AG20443 (cell line): ENCODE measurements around the gene RAB10.
"Not testable (repeated sequence)": the region's sequence is repeated elsewhere in the genome, so short reads cannot be mapped to it uniquely, and the experiment has no call there.

ENCODE experiments used
- DNase-seq: peaks from one replicate; pipeline ENCODE4 v3.0.0; 2012; ENCODE audit warnings: low spot score, mixed read lengths

RAB10 gene

GRCh38 chr2:26058390-26058789, 24.5 kb downstream of the RAB10 start:
- DNase-seq: no peak

GRCh38 chr2:26059542-26059941, 25.7 kb downstream of the RAB10 start:
- no peak for DNase-seq

- DNase-seq: no peak
These were observed 27.7 kb downstream of the RAB10 start for GRCh38 chr2:26061539-26061938.

- no peak for DNase-seq
These were observed 31.0 kb downstream of the RAB10 start for GRCh38 chr2:26064846-26065245.

- no peak for DNase-seq
These were observed 33.5 kb downstream of the RAB10 start for GRCh38 chr2:26067186-26067974.

GRCh38 chr2:26067980-26068507, 34.2 kb downstream of the RAB10 start:
- DNase-seq: no peak

GRCh38 chr2:26068602-26069298, 34.9 kb downstream of the RAB10 start:
- DNase-seq: peak; percentile 72

- no peak for DNase-seq
These were observed 36.8 kb downstream of the RAB10 start for GRCh38 chr2:26070730-26071129.

- DNase-seq: no peak
These were observed 39.3 kb downstream of the RAB10 start for GRCh38 chr2:26072925-26073768.

- no peak for DNase-seq
These were observed 39.9 kb downstream of the RAB10 start for GRCh38 chr2:26073830-26074229.

- DNase-seq: no peak
These were observed 40.8 kb downstream of the RAB10 start for GRCh38 chr2:26074676-26075075.

GRCh38 chr2:26075173-26075572, 41.3 kb downstream of the RAB10 start:
- no peak for DNase-seq

GRCh38 chr2:26076001-26076587, 42.2 kb downstream of the RAB10 start:
- no peak for DNase-seq

- no peak for DNase-seq
These were observed 43.4 kb downstream of the RAB10 start for GRCh38 chr2:26077291-26077690.

GRCh38 chr2:26078939-26079338, 45.1 kb downstream of the RAB10 start:
- no peak for DNase-seq

- no peak for DNase-seq
These were observed 46.5 kb downstream of the RAB10 start for GRCh38 chr2:26080356-26080755.

- not testable (repeated sequence) for DNase-seq
These were observed 47.0 kb downstream of the RAB10 start for GRCh38 chr2:26080925-26081324.

GRCh38 chr2:26081556-26081955, 47.7 kb downstream of the RAB10 start:
- no peak for DNase-seq

- no peak for DNase-seq
These were observed 52.3 kb downstream of the RAB10 start for GRCh38 chr2:26086155-26086637.

- DNase-seq: no peak
These were observed 52.9 kb downstream of the RAB10 start for GRCh38 chr2:26086779-26087178.

- peak; percentile 53 for DNase-seq
These were observed 54.3 kb downstream of the RAB10 start for GRCh38 chr2:26088038-26088643.
